ENCODE measurements around the gene GOLGA6A.
A peak's percentile ranks its signal among the peaks of the same experiment; 100 is the strongest.

Gene GOLGA6A

DNA sequence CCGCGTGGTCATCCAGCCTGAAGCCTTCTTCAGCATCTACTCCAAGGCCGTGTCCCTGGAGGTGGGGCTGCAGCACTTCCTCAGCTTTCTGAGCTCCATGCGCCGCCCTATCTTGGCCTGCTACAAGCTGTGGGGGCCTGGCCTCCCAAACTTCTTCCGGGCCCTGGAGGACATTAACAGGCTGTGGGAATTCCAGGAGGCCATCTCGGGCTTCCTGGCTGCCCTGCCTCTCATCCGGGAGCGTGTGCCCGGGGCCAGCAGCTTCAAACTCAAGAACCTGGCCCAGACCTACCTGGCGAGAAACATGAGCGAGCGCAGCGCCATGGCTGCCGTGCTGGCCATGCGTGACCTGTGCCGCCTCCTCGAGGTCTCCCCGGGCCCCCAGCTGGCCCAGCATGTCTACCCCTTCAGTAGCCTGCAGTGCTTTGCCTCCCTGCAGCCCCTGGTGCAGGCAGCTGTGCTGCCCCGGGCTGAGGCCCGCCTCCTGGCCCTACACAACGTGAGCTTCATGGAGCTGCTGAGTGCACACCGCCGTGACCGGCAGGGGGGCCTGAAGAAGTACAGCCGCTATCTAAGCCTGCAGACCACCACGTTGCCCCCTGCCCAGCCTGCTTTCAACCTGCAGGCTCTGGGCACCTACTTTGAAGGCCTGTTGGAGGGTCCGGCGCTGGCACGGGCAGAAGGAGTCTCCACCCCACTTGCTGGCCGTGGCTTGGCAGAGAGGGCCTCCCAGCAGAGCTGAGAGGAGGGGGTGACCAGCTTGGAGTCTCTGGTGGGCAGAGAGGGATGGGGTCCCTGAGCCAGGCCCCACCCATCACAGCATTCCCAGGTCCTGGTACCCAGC, 37.9 kb downstream of the GOLGA6A start:
- TF ChIP-seq GATA1 (IDR thresholded peaks at IDR 0.05; ENCODE audit: low read depth, low read length) (no peak), POLR2A (IDR thresholded peaks at IDR 0.05; ENCODE audit: low read length) (no peak)
- DNase-seq: no peak

DNA sequence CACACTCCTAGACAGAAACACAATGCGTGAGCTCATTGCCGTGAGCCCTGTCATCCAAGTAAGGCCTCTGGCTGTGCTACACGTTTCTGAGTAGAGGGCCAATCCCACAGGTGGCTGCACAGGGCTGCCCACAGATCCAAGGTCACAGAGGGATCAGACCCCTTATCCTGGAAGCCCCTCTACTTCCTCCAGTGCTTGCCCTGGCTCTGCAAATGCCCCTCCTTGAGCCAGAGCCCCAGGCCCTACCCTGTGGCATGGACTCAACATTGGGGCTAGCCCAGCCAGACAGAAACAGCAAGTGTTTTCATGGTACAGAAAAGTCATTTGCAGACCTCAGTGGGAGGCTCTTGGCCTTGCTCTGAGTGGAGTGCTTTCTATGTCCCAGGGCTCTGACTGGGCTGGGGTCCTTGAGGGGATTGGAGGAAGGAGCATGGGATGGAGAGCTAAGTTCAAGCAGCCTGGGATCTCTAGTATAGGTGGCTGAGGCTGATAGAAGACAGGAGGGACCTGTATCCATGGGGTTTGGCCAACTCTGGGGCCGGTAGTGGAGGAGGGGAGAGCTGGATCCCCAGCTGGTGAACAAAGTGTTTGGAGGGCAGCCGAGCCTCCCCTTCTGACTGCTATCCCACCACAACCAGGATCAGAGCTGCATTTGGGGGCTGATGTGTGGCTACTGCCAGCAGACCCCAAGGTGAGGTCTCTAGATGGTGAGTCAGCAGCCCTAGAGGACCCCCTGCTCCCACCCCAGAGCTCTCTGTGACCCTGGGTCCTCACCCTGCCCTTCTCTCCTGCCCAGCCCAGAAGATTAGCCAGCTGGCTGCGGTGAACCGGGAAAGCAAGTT, 38.7 kb downstream of the GOLGA6A start:
- DNase-seq: no peak
- TF ChIP-seq GATA1 (IDR thresholded peaks at IDR 0.05; ENCODE audit: low read depth, low read length) (no peak), POLR2A (IDR thresholded peaks at IDR 0.05; ENCODE audit: low read length) (no peak)

DNA sequence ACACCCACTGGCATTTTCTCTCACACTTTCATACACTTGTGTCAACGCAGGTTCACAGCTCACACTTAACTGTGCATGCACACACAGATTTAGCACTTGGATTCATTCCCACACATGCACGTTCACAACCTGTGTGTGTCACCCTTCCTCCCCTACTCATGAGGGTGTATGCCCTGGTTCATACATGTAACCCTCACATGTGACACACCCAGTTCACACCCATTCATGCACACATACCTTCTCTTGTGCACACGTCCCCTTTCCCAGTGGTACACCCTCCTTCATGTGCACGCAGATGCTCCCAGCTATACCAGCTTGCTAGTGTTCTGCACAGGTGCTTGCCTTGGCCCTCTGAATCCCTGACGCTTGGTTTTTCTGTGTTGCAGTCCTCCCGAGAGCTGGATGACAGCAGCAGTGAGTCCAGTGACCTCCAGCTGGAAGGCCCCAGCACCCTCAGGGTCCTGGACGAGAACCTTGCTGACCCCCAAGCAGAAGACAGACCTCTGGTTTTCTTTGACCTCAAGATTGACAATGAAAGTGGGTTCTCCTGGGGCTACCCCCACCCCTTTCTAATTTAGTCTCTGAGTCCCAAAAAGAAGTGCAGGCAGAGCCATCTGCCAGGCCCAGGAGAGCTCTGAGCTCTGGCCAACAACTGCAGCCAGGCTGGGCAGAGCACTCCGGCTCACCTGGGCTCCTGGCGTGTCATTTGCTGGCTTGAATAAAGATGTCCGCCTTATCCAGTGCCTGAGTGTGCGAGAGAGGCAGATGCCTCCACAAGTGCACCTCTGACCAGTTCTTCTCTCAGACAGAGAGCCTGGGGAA, 39.5 kb downstream of the GOLGA6A start:
- TF ChIP-seq GATA1 (IDR thresholded peaks at IDR 0.05; ENCODE audit: low read depth, low read length) (no peak), POLR2A (IDR thresholded peaks at IDR 0.05; ENCODE audit: low read length) (no peak)
- no peak for DNase-seq

DNA sequence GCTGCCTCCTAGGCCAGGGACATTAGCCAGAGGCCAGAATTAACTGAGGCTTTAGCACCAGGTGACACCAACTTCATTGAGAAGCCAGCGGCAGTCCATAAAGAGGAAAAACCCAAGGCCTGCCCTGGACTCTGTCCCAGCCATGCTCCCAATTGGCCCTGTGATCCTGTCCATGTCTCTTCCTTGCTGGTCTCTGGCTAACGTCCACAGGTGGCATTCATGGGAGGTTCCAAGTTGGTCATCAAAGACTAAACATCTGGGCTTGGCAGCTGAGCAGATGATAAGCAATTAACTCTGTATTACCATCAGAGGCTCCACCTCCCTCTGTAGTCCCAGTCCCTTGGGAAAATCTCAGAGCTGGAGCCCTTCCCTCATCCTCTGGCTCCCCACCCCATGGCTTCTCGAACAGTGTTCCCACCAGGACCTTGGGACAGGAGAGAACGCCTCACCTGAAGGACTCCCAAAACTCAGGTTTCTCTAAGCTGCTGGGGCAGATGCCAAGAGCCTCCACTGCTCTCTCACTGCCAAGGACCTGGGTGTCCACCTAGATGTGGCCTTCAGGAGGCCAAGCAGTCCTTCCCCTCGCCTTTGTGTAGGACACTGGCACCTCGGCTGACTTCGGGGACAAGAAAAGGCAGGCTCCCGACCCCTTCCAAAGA, 40.4 kb downstream of the GOLGA6A start:
- TF ChIP-seq GATA1 (IDR thresholded peaks at IDR 0.05; ENCODE audit: low read depth, low read length) (no peak), POLR2A (IDR thresholded peaks at IDR 0.05; ENCODE audit: low read length) (no peak)
- DNase-seq: no peak

DNA sequence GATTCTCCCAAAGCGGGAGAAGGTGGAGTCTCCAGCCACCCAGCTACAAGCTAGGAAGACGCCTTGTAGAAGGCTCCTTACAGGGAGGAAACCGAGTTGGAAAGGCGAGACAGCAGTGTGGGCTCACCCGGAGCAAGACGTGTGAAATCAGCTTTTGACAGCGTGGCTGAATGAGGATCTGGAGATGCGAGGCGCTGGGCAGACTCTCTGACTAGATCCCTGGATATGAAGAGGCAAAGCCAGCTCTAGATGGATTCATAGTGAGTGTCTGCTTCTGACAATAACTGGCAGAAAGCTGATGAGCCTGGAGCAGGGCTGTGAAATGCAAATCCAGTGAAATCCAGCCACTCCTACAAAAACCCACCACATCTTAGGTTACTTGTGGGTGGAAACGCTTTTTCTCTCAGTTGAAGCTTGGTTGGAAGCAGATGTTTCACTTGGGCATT, 41.0 kb downstream of the GOLGA6A start:
- DNase-seq: no peak
- TF ChIP-seq POLR2A (IDR thresholded peaks at IDR 0.05; ENCODE audit: low read length): no peak
- no peak for TF ChIP-seq GATA1 (IDR thresholded peaks at IDR 0.05; ENCODE audit: low read depth, low read length)

DNA sequence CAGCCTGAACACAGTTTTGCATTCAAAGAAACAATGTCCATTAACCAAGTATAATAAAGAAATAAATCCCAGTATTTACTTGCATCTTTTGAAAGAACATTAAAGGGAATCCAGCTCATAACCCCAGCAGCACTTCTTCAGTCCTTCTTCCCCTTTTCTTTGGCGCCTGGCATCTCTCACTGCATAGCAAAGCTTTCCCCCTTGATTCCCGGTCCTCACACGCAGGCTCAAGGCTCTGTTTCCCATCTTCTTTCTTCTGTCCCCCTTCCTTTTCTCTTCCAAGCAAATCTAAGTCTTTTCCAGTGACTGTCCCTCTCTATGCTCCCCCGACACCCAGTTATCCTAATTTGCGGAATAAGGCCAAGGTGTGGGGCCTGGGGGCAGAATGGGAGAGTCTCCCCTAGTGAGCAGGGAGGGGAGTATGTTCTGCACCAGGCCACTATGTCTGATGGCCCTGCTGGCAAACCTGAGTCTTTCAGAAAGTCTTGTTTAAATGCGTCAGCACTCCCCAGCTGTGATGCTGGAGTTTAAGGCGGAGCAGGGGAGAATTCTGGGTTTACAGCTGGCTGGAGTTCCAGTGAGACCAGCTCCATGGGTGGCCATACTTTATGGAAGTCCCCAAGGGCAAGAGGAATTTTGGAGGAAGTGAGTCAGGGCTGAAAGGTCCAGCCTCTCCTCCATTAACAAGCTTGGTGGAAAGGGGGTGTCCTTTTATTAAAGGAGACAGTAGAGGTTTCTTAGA, 42.1 kb downstream of the GOLGA6A start:
- no peak for TF ChIP-seq POLR2A (IDR thresholded peaks at IDR 0.05; ENCODE audit: low read length)
- no peak for TF ChIP-seq GATA1 (IDR thresholded peaks at IDR 0.05; ENCODE audit: low read depth, low read length)
- no peak for DNase-seq

DNA sequence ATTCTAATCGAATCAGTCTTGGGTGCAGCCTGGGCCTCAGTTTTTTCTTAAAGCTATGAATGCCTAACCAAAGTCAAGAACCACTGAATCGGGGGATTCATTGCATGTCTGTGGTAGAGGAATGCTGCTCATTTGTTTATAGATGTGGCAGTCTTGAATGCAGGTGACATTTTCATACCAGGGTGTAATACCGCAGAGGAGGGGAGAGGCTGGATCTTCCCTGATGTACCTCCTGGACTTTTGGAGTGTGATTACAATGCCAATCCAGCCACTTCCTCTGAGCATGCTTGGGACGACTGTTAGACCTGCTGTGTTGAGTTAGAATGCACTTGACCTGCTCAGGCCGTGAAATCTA, 42.7 kb downstream of the GOLGA6A start:
- TF ChIP-seq POLR2A (IDR thresholded peaks at IDR 0.05; ENCODE audit: low read length) (no peak), GATA1 (IDR thresholded peaks at IDR 0.05; ENCODE audit: low read depth, low read length) (no peak)
- DNase-seq: no peak

DNA sequence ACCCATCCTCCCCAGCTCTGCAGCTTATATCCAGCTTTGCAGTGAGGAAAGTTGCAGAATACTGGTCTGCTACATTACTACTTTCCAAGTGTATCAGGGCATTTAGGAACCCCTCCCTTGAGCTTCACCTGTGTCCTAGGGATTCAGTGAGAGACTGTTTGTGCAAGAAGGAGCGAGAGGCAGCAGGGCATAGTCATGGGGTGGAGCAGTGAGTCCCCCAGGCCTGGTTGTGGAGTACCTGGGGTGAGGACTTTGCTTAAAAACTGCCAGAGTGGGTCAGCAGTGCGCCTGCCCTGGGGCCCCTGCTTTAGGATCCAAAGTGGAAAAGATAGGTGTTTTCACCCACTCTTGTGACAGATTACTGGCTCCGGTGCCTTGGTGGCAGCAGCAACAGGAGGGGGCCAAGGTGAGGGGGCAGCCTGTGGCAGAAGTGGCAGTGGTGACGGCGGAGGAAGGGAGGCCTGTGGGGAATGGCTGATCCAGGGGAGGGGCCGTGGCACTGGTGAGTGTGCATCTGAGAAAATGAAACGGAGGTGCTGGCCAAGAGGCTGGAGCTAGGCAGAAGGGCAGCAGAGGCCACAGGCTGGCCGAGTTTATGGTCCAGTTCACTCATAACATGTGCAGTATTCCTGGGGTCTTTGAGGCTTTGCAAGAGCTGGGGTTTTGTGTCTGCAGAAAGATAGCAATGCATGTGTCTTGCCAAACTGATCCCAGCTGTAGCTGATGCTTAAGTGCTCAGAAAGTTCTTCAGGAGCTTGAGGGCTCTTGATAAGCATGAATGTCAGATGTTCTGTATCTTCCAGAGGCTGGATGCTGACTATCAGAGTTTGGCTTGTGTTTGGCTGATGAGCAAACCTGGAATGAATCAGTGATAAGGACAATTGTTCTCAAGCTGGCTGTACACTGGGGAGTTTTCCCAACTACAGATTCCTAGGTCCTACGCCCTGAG, 43.4 kb downstream of the GOLGA6A start:
- no peak for TF ChIP-seq POLR2A (IDR thresholded peaks at IDR 0.05; ENCODE audit: low read length)
- no peak for TF ChIP-seq GATA1 (IDR thresholded peaks at IDR 0.05; ENCODE audit: low read depth, low read length)

DNA sequence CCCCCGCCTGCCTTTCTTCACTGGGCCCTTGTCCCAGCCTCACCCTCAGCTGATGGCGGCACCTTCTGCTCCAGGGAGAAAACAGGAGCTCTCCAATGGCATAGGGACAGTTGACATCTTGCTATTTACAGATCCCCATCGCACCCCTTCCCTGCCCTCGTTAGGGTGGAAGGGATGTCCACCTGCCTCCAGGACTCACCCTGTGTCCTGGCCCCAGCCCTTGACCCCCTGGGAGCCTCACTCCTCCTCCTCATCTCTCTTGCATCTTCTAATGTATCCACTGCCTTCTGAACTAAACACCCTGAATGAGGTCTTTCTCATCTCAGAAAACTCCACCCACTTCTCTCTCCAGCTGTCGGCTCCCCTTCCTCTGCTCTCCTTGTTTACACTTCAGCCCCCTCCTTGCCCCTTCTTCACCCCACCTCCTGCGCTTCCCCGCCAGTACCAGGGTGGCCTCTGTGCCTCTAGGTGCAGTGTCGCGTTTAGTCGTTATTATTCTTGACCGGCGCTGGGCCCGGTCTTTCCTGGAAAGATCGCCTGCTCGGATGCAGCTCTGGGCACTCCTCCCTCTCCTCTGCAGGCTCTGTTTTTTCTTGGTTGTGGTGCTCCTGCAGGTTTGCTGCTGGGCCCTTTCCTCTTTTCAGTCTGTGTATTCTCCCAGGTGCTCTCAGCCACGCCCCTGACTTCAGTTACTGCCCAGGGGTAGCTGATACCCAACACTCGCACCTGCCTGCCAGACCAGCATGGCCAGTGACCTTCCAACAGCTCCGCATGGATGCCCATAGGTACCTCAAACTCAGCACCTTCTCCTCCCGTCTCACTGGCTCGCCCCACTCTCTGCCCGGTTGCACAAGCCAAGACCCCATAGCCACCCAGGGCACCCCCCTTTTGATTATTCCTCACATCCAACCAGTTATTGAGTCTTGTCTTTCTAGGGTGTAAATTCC, 44.9 kb downstream of the GOLGA6A start:
- no peak for TF ChIP-seq GATA1 (IDR thresholded peaks at IDR 0.05; ENCODE audit: low read depth, low read length)
- TF ChIP-seq POLR2A (IDR thresholded peaks at IDR 0.05; ENCODE audit: low read length): no peak
- DNase-seq: no peak

More for the DNA sequence above, 43.4 kb downstream of the GOLGA6A start:
- DNase-seq: peak; percentile 36 to 83

DNA sequence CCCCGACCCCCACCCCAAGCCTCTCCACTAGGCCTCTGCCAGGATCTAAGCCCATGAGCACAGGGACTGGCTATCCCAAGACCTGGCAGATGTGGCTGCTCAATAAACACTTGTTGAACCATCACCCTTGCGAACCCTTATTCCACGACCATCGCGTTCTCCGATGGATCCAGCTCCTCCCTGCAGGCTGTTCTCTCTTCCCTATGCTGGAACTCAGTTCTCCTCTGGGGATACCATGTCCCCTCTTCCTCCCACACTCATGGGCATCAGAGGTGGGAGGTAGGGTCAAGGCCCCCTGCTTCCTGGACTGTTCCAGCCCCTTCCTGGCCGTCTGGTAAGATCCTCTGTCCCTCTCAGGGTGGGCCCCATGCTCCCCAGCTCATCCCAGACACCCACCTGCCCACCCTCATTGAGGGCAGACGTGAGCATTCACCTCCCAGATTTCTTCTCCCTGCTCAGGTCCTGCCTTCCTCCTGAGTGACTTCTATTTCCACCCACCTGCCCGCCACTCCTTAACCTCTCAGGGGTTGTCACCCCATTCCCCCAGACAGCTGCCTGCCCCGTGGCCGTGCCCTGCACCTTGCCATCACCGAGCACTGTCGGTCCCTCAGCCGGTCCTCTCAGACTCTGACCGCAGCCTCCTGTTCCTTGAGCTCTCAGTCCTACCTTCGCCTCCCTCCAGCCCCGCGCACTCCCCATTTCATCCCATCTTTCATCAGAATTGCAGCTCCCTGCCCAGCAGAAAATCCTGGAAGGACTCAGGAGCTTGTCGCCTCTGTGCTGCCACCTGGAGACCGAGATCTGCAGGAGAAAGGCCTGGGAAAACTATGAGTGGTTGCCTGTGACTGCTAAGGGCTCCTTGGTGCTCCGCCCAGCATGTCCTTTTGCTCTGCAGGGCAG, 45.8 kb downstream of the GOLGA6A start:
- DNase-seq: peak in 1 of 2 experiments; percentile 21
- no peak for TF ChIP-seq POLR2A (IDR thresholded peaks at IDR 0.05; ENCODE audit: low read length)
- TF ChIP-seq GATA1 (IDR thresholded peaks at IDR 0.05; ENCODE audit: low read depth, low read length): no peak

Measured in erythroblast (primary cell).